Stimulated activated CD8-positive, alpha-beta memory T cell treated with anti-CD3 and anti-CD28 coated beads, Interleukin-12 subunit alpha, Interleukin-12 subunit beta, amount 100 ng/mL, for 4 hours (primary cell): ENCODE results near the gene CELF2.
A peak's percentile ranks its signal among the peaks of the same experiment; 100 is the strongest.

ENCODE experiments used
- DNase-seq: peaks from one replicate; pipeline ENCODE4 v3.0.0-alpha.2; 2020; ENCODE audit warnings: low read depth

CELF2 gene

GRCh38 chr10:11134411-11134810 lies 116.7 kb downstream of the CELF2 start:
- DNase-seq, result no peak

- no peak for DNase-seq
These were observed 118.0 kb downstream of the CELF2 start for GRCh38 chr10:11135709-11136108.

- no peak for DNase-seq
These were observed 120.8 kb downstream of the CELF2 start for GRCh38 chr10:11138314-11139033.

- no peak for DNase-seq
These were observed 123.3 kb downstream of the CELF2 start for GRCh38 chr10:11140963-11141362.

GRCh38 chr10:11141571-11142091 lies 124.0 kb downstream of the CELF2 start:
- no peak for DNase-seq

- no peak for DNase-seq
These were observed 125.1 kb downstream of the CELF2 start for GRCh38 chr10:11142777-11143176.

GRCh38 chr10:11143242-11143641 lies 125.6 kb downstream of the CELF2 start:
- DNase-seq, result no peak

GRCh38 chr10:11144626-11145494 lies 127.2 kb downstream of the CELF2 start:
- DNase-seq, result no peak

- peak; percentile 31 for DNase-seq
These were observed 127.8 kb downstream of the CELF2 start for GRCh38 chr10:11145495-11145855.

- DNase-seq, result no peak
These were observed 128.9 kb downstream of the CELF2 start for GRCh38 chr10:11146402-11147171.

- no peak for DNase-seq
These were observed 130.1 kb downstream of the CELF2 start for GRCh38 chr10:11147722-11148121.

- no peak for DNase-seq
These were observed 130.7 kb downstream of the CELF2 start for GRCh38 chr10:11148142-11149028.

GRCh38 chr10:11149807-11150141 lies 132.1 kb downstream of the CELF2 start:
- no peak for DNase-seq

GRCh38 chr10:11150231-11150731 lies 132.6 kb downstream of the CELF2 start:
- no peak for DNase-seq

- DNase-seq, result no peak
These were observed 133.3 kb downstream of the CELF2 start for GRCh38 chr10:11150879-11151415.

GRCh38 chr10:11152801-11153200 lies 135.1 kb downstream of the CELF2 start:
- no peak for DNase-seq

- DNase-seq, result no peak
These were observed 135.6 kb downstream of the CELF2 start for GRCh38 chr10:11153245-11153644.

- DNase-seq, result no peak
These were observed 136.1 kb downstream of the CELF2 start for GRCh38 chr10:11153766-11154165.

- DNase-seq, result no peak
These were observed 136.7 kb downstream of the CELF2 start for GRCh38 chr10:11154333-11154732.

GRCh38 chr10:11154849-11155498 lies 137.3 kb downstream of the CELF2 start:
- DNase-seq, result no peak
